NCI-H2081 (cell line): ENCODE results near the gene OR6F1.
"Not testable (repeated sequence)": the region's sequence is repeated elsewhere in the genome, so short reads cannot be mapped to it uniquely, and the experiment has no call there.

Source experiments
- DNase-seq, 2 experiments: peaks; one replicate each; lab custom pipeline; 2025; lab: John Stamatoyannopoulos, UW

Gene OR6F1

GRCh38 chr1:247716546-247716945, at the start of gene OR6F1:
Gene OR6F1, minus strand, starts transcription at chr1:247716646. Its CDS starts 3,891 bp downstream, at chr1:247712755.
- DNase-seq, result no peak

GRCh38 chr1:247760456-247760855, 44.0 kb upstream of the OR6F1 start, which contains the start of gene OR1C1:
Gene OR1C1, minus strand, starts transcription at chr1:247760556. Its CDS starts 2,150 bp downstream, at chr1:247758406.
- no peak for DNase-seq

GRCh38 chr1:247754311-247754710, 37.9 kb upstream of the OR6F1 start:
- not testable (repeated sequence) for DNase-seq

GRCh38 chr1:247749870-247750269, 33.4 kb upstream of the OR6F1 start:
- DNase-seq, result no peak

- no peak for DNase-seq
Measured at GRCh38 chr1:247748041-247748440, 31.6 kb upstream of the OR6F1 start, which contains the start of gene OR14A2. Gene OR14A2, minus strand, starts transcription at chr1:247748141.

- no peak for DNase-seq
Measured at GRCh38 chr1:247747616-247748015, 31.2 kb upstream of the OR6F1 start.

- no peak for DNase-seq
Measured at GRCh38 chr1:247746391-247746935, 30.0 kb upstream of the OR6F1 start.

- not testable (repeated sequence) for DNase-seq
Measured at GRCh38 chr1:247742215-247742760, 25.8 kb upstream of the OR6F1 start.

GRCh38 chr1:247741756-247742155, 25.3 kb upstream of the OR6F1 start:
- DNase-seq, result no peak

- no peak for DNase-seq
Measured at GRCh38 chr1:247740721-247741120, 24.3 kb upstream of the OR6F1 start.

GRCh38 chr1:247738315-247738714, 21.9 kb upstream of the OR6F1 start, which contains the start of gene OR14K1:
Gene OR14K1, plus strand, starts transcription at chr1:247738615. Its CDS starts 0 bp downstream, at chr1:247738615.
- DNase-seq, result no peak

GRCh38 chr1:247721222-247721621, 4.8 kb upstream of the OR6F1 start:
- DNase-seq, result no peak

GRCh38 chr1:247713753-247714152, 2.7 kb downstream of the OR6F1 start:
- no peak for DNase-seq

GRCh38 chr1:247710681-247711080, 5.8 kb downstream of the OR6F1 start:
- DNase-seq, result not testable (repeated sequence)

- DNase-seq, result no peak
Measured at GRCh38 chr1:247701338-247701737, 15.1 kb downstream of the OR6F1 start.

- peak; percentile 69 to 79 for DNase-seq
Measured at GRCh38 chr1:247681288-247681897, 35.1 kb downstream of the OR6F1 start.

- no peak for DNase-seq
Measured at GRCh38 chr1:247680171-247680570, 36.3 kb downstream of the OR6F1 start.

GRCh38 chr1:247679639-247680038, 36.8 kb downstream of the OR6F1 start, which contains the start of gene OR13G1:
Gene OR13G1, minus strand, starts transcription at chr1:247679739. Its CDS starts 6,698 bp downstream, at chr1:247673041.
- DNase-seq, result no peak

- no peak for DNase-seq
Measured at GRCh38 chr1:247669225-247669624, 47.2 kb downstream of the OR6F1 start.
